ENCODE measurements around the gene SLC4A8. TPM values are rescaled to one million over a fixed set of nuclear protein-coding genes. Genes with fewer than 3 reads are reported as not detected.

SLC4A8 gene
- total RNA-seq, 2 donors from 2014 or later = 0.28 to 1.1 TPM

DNA sequence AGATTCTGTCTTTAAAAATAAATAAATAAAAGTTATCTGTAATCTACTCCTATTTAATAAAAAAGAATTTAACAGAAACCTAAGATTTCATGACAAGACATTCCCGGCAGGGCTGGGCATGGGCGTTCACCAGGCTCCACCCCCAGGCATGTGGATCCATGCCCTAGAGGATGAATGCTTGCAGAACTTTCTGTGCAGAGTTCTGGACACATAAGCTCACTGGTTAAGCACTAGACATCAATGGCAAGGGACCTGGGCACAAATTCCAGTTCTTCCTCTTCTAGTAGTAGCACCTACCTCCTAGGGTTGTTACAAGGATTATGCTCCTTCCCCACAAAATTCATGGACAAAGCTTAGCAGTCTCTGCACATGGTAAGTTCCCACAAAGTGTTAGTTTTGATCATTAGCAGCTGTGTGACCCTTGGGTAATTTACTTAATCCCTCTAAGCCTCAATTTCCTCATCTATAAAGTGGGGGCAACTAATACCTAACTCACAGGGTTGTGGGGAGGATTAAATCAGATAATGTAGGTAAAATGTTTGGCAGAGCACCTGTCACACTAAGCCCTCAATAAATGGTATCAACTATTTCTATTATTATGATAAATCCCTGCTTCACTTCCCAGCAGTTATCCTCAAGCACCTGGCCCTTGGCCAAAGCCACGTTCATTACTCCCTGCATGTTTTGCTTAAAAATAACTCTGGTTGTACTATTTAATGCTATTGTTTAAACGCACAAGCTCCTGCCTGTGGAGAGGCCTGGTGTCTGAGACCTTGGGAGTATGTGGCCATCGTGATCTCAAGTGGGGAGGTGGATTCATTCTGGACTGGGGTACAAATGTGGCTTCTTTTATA, 43.2 kb upstream of the SLC4A8 start:
- TF ChIP-seq, protein P1, sequence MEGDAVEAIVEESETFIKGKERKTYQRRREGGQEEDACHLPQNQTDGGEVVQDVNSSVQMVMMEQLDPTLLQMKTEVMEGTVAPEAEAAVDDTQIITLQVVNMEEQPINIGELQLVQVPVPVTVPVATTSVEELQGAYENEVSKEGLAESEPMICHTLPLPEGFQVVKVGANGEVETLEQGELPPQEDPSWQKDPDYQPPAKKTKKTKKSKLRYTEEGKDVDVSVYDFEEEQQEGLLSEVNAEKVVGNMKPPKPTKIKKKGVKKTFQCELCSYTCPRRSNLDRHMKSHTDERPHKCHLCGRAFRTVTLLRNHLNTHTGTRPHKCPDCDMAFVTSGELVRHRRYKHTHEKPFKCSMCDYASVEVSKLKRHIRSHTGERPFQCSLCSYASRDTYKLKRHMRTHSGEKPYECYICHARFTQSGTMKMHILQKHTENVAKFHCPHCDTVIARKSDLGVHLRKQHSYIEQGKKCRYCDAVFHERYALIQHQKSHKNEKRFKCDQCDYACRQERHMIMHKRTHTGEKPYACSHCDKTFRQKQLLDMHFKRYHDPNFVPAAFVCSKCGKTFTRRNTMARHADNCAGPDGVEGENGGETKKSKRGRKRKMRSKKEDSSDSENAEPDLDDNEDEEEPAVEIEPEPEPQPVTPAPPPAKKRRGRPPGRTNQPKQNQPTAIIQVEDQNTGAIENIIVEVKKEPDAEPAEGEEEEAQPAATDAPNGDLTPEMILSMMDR (IDR thresholded peaks at IDR 0.05) = no peak
- no peaks in the 10 kb centered on the region for H3K27me3 ChIP-seq
- H3K4me3 ChIP-seq = no peak overlapping the region
- no peaks in the 10 kb centered on the region for H3K36me3 ChIP-seq
- no peaks in the 10 kb centered on the region for H3K9me3 ChIP-seq
- H3K27ac ChIP-seq = no peak overlapping the region
- no peak for DNase-seq (ENCODE audit: low spot score)
- H3K4me1 ChIP-seq = no peaks in the 10 kb centered on the region

DNA sequence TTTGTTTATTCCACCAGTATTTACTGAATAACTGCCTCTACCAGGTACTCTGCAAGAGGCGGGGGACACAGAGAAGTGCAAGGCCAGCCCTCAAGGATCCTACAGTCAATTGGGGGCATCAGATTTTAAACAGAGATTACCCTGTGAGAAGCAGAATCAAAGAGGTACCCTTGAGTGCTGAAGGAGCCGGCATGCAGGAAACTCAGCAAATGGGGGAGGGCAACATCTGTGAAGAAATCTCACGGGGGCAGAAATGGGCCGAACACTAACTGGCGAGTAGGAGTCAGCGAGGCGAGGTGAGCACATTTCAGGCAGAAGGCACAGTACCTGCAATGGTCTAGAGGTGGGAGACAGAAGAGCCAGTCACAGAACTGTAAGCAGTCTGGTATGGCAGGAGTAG, 42.5 kb upstream of the SLC4A8 start:
- Histone ChIP-seq H3K9me3 (no peaks in the 10 kb centered on the region), H3K4me3 (no peak overlapping the region), H3K27me3 (no peaks in the 10 kb centered on the region), H3K27ac (no peak overlapping the region), H3K36me3 (no peaks in the 10 kb centered on the region), H3K4me1 (no peaks in the 10 kb centered on the region)
- no peak for DNase-seq (ENCODE audit: low spot score)
- TF ChIP-seq, protein P1 (IDR thresholded peaks at IDR 0.05) = no peak

DNA sequence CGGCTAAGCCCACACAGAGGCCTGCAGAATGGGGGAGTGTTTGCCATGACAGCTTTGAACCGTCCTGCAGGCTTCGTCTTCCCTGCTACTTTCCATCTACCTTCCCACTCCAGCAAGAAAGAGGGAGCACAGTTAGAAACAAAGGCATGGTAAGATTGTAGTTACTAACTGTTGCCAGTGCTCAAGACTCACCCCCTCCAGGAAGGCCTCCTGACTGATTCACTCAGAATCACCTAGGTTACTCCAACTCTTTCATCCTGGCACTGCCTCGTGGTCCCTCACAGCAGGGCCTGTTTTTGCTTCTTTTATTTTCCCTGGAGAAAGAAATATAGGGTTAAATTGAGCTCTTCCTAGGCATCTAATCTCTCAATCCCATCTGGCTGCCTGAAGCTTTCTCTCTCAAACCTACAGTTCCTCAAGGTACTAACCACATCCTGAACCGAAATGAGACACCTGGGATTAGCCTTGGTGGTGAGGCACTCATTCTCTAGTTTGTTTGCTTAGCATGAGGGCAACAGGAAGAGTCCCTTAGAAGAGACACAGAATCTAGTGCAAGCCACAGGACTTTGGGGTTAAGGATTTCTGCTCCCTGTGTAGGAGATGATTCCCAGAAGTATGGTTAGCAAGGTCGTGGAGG, 41.2 kb upstream of the SLC4A8 start:
- H3K9me3 ChIP-seq = no peaks in the 10 kb centered on the region
- no peak overlapping the region for H3K27ac ChIP-seq
- H3K27me3 ChIP-seq = no peaks in the 10 kb centered on the region
- TF ChIP-seq, protein P1 (IDR thresholded peaks at IDR 0.05) = no peak
- H3K4me3 ChIP-seq = no peak overlapping the region
- no peaks in the 10 kb centered on the region for H3K36me3 ChIP-seq
- DNase-seq (ENCODE audit: low spot score) = no peak
- H3K4me1 ChIP-seq = no peaks in the 10 kb centered on the region

DNA sequence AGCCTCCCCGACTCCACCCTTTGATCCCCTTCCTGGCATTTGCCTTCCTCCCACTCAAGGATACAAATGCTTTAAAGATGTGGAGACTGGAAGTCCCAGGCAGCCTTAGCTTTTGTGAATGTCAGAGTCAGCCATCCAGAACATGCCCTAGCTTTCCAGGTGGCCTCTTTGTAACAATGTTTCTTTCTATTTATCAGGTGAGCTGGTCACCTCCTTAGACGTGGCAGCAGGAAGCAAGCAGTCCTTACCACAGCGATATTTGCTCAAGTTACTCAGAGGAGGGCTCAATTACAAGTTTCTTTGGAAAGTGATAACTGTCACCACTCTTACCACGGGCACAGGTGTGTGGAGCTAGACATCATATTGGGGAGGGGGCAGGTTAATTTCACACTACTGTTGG, 38.3 kb upstream of the SLC4A8 start:
- H3K27me3 ChIP-seq = peaks cover 0 to 5% of the 10 kb centered on the region in 2 donors
- no peak overlapping the region for H3K27ac ChIP-seq
- H3K9me3 ChIP-seq = no peaks in the 10 kb centered on the region
- H3K4me1 ChIP-seq = peaks cover 0 to 9% of the 10 kb centered on the region in 2 donors
- H3K4me3 ChIP-seq = no peak overlapping the region
- TF ChIP-seq, protein P1 (IDR thresholded peaks at IDR 0.05) = no peak
- no peak for DNase-seq (ENCODE audit: low spot score)
- H3K36me3 ChIP-seq = no peaks in the 10 kb centered on the region

DNA sequence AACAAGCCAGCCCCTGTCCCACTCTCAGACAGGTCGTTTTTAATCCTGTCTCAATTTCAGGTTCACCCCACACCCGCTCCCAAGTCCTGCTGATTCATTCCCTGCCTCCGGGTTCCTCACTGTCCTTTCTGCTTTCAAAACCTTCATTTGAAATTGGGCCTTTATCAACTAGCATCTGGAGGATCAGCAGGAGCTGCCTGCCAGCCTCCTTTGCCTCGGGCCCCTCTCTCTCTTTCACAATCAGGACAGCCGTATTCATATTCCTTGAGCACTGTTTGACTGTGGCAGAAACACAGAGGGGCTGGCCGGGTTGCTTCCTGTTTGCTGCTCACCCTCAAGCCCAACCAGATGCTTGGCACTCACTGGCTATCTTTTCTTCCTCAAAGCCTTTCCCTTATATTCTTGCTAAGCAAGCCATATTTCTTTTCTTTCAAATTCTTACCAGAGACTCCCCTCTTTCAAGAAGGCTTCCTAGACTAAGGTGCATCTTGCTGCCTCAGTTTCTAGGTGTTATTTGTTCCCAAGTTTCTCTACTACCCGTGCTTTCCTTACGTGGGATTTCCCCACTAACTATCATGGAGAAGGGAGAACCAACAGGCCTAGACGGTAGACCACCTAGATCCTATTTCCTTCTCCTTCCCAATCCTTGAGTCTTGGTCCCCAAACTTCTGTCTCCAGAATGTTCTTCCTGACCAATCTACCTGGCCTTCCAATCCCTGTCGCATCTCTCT, 36.4 kb upstream of the SLC4A8 start:
- TF ChIP-seq, protein P1 (IDR thresholded peaks at IDR 0.05) = no peak
- H3K4me1 ChIP-seq = peaks cover 0 to 17% of the 10 kb centered on the region in 2 donors
- H3K27ac ChIP-seq = no peak overlapping the region
- no peak overlapping the region for H3K4me3 ChIP-seq
- no peaks in the 10 kb centered on the region for H3K36me3 ChIP-seq
- H3K9me3 ChIP-seq = no peaks in the 10 kb centered on the region
- DNase-seq (ENCODE audit: low spot score) = no peak
- H3K27me3 ChIP-seq = peaks cover 0 to 10% of the 10 kb centered on the region in 2 donors

All from right atrium auricular region (tissue), 2 donors.